Cerebellar nuclear complex (tissue), 1 donor: ENCODE data around the gene PLCB3.
"Not testable (repeated sequence)": the region's sequence is repeated elsewhere in the genome, so short reads cannot be mapped to it uniquely, and the experiment has no call there.

Source experiments
- DNase-seq, 2 experiments: peaks; one replicate each; lab custom pipeline; 2025; lab: John Stamatoyannopoulos, UW

The PLCB3 gene

DNA sequence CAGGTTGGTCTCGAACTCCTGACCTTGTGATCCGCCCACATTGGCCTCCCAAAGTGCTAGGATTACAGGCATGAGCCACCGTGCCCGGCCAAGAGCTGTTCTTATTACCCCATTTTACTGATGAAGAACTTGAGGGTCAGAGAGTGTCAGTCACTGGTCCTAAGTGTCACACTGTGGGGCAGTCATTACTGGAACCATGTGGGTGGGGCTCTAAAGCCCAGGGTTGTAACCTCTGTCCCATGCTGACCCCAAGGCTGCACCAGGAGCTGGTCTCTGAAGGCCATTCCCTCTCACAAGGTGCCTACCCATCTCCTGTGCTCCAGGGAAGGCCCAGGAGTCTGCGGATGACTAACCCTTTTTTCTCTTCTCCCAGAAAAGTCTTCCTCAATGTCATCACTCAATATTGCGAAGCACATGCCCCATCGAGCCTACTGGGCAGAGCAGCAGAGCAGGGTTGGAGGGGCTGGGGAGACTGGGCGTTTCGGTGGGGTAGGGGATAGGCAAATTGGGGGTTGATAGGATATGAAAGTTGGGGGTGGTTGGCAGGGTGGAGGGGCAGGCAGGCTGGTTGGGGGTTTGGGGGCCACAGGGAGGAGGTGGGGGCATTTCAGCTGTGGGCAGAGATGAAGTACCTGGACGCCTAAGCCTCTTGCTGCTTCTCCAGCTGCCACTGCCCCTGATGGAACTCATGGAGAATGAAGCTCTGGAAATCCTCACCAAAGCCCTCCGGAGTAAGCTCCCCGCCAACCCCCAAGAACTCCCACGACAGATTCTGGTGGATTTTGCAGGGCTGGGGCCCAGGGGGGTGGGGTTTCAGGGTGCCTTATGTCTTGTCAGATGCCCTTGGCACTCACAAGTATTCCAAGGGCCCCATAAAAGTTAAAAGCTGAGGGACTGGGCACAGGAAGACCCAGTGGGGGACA is 52.0 kb downstream of the PLCB3 start:
- DNase-seq: no peak

DNA sequence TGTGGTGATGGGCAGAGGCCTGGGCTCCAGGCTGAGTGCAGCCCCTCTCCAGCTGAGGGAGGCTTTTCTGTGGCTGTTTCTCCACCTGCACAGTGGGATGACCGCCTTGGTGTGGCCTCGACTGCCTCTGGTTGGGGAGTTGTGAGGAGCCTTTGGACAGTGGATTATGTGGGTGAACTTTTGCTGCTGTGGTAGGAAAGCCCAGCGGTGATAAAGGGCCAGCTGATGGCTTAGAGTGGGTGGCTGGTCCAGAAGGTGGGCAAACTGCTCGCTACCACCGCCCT is 52.6 kb downstream of the PLCB3 start:
- no peak for DNase-seq

DNA sequence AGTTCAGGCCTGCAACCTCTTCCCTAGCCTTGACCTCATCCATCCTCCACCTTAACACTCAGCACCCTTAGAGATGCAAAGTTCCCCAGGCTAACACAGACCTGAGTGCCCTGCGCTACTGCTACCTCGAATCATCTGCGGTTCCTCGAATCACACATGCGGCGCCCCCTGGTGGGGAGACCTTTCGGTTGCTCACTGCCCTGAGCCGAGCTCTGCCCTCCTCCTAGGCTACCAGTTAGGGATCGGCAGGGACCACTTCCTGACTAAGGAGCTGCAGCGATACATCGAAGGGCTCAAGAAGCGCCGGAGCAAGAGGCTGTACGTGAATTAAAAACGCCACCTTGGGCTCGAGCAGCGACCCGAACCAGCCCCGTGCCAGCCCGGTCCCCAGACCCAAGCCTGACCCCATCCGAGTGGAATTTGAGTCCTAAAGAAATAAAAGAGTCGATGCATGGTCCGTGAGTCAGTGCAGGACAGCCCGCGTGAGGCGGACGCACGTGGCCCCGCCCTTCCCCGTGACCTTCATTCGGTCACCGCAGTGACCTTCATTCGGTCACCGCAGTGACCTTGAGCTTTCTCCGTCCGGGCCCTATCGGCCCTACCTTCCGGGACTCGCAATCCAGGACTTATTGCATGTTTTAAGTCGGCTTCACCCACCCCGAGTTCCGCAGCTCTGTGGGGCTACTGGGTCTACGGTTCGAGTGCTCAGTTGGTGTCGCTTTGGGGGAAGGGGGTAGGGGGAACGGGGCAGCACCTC is 53.2 kb downstream of the PLCB3 start:
- DNase-seq: peak; percentile 37 to 64

DNA sequence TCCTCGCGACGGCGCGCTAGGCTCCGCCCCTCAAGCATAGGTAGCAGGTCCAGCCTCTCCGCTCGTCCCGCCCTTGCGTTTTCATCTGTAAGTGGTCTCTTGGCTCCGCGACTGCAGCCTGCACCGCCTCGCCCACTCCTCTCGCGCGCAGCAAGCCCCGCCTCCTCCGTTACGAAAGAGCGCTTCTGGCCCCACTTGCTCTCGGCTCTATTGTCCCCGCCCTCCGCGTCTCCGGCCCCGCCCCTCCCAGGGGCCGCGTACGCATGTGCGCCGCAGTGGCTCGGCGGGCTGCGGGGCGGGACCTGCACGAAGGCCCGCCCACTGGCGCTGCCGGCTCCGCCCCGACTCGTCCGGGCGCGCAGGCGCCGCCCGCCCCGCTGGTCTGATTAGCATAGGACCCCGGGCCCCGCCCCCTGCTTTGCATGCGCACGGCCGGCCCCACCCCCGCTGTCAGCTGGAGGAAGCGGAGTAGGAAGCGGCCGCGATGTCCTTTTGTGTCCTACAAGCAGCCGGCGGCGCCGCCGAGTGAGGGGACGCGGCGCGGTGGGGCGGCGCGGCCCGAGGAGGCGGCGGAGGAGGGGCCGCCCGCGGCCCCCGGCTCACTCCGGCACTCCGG is 53.9 kb downstream of the PLCB3 start, which contains the start of gene ESRRA:
Gene ESRRA, plus strand, starts transcription at position 450 of the 616 bp plus-strand sequence. CDS start 1,656 bp downstream, outside the sequence.
- DNase-seq: peak; percentile 94

DNA sequence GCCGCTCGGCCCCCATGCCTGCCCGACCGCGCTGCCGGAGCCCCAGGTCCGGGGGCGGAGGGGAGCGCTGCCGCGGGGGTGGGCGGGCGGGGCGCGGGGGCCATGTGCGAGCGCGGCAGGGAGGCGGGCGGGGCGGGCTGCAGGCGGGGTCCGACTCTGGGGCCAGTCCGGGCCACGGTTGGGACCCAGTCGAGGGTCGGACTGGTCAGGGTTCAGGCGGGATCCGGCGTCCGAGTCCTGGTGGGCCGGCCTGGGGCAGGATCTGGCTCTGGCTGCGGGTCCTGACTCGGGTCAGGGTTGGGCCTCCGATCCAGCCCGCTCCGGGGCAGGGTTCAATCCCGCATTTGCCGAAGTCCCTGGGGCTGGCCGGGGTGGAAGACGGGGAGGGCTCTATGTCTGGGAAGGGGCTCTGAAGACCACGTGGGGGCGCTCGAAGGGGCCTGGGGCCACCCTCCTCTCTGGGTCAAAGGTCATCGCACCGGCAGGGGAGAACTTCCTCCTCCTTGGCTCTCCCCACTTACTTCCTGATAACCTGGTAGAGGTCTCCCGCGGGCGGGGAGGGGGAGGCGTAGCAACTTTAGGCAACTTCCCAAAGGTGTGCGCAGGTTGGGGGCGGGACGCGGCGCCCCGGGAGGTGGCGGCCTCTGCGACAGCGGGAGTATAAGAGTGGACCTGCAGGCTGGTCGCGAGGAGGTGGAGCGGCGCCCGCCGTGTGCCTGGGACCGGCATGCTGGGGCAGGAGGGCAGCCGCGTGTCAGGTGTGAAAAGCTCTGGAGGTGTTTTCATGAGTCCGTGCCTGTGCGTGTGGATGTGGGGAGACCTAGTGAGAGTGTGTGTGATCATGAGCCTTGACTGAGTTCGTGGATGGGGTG is 54.6 kb downstream of the PLCB3 start:
- no peak for DNase-seq

DNA sequence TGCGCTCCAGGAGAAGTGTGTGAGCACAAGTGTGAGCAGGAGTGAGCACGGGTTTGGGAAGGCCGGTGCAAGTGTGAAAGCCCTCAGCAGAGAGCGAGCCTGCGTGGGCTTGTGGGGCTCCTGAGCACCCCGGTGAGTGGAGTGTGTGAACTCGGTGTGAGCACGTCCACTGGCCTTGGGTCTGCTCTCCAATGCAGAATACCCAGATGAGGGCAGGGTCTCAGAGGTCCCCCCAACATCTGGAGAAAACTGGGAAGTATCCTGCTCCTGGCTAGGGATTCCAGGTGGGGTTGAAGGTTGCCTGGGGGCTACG is 55.2 kb downstream of the PLCB3 start:
- DNase-seq: no peak

DNA sequence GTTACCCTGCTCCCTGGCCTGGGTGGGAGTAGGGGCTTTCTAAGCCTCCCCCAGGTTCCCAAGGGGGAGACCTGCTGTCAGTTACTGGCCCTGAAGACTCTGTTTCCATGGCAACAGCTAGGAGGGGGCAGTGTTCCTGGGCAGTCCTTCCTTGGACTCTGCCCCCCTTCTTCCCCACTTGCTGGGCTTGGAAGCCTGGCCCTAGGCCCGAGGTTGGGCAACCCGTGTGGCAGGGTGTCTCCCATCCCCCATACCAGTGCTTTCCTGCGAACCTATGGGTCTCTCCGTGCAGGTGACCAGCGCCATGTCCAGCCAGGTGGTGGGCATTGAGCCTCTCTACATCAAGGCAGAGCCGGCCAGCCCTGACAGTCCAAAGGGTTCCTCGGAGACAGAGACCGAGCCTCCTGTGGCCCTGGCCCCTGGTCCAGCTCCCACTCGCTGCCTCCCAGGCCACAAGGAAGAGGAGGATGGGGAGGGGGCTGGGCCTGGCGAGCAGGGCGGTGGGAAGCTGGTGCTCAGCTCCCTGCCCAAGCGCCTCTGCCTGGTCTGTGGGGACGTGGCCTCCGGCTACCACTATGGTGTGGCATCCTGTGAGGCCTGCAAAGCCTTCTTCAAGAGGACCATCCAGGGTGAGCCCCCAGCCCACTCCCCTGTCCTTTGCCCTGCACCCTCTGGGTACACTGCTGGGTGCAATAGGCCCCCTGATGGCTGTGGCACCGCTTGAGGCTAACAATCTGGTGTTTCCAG is 55.7 kb downstream of the PLCB3 start:
- no peak for DNase-seq

DNA sequence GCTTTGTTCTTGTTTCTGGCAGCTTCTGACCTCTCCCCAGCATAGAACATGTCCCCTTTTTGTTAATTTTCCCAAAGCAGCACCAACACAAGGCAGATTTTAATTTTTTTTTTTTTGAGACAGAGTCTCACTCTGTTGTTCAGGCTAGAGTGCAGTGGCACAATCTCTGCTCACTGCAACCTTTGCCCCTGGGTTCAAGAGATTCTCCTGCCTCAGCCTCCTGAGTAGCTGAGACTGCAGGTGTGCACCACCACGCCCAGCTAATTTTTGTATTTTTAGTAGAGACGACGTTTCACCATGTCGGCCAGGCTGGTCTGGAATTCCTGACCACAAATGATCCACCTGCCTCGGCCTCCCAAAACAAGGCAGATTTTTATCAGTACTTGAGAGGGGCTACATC is 56.5 kb downstream of the PLCB3 start:
- DNase-seq: not testable (repeated sequence)

DNA sequence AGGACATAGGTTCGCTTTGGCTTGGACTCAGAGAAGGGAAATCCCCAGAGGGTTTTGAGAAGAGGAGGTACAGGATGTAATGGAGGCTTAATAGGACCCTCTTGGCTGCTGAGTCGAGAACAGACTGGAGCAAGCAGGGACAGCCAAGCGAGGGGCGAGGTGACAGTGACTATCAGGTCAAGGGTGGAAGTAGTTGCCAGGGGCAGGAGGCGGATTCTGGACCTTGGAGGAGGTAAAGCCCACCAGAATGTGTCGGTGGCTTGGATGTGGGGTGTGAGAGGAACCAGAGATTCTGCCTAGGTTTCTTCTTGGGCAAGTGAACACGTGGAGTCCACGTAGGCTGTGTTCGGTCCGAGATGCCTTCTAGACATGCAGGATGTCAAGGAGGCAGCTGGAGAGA is 61.6 kb downstream of the PLCB3 start:
- no peak for DNase-seq

DNA sequence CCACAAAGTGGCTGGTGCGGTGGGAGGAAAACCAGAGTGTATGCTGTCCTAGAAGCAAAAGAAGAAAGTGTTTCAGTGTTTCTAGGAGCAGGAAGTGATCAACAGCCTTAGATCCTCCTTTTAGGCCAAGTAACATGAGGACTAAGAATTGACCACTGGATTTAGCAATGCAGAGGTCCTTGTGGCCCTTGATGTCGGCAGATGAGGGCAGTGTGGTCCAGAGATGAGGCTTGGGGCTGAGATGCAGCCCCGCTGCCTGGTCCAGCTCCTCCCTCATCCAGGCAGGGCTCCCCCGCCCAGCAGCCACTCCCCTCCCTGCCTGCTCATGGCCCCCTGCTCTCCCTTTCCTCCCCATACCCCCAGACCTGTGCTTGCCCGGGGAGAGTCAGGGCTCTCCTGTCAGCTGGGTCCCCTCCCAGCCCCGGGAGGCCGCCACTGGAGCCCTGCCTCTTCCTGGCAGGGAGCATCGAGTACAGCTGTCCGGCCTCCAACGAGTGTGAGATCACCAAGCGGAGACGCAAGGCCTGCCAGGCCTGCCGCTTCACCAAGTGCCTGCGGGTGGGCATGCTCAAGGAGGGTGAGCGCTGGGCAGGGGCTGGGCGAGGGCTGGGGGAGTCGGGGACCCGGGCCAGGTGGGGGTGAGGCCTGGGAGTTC is 62.3 kb downstream of the PLCB3 start:
- no peak for DNase-seq

DNA sequence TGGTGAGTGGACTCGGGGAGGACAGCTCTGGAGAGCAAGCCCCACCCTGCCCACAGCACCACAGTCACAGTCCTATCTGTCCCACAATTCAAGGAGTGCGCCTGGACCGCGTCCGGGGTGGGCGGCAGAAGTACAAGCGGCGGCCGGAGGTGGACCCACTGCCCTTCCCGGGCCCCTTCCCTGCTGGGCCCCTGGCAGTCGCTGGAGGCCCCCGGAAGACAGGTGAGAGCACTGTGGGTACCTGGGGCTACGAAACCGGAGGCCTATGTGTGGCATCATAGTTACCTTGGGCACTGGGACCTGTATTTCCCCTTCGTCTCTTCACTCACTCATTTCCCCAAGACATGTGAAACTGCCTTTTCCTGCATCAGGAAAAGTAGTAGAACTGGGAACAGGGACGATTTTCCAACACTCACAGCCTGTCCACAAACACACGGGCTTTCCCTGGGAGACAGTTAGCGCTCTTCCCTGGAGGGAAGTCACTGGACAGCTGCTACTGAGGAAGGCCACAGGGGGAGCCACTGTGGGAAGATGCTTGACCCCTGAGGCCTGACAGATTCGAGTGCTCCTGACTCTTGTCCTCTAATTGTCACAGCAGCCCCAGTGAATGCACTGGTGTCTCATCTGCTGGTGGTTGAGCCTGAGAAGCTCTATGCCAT is 62.9 kb downstream of the PLCB3 start:
- DNase-seq: no peak

DNA sequence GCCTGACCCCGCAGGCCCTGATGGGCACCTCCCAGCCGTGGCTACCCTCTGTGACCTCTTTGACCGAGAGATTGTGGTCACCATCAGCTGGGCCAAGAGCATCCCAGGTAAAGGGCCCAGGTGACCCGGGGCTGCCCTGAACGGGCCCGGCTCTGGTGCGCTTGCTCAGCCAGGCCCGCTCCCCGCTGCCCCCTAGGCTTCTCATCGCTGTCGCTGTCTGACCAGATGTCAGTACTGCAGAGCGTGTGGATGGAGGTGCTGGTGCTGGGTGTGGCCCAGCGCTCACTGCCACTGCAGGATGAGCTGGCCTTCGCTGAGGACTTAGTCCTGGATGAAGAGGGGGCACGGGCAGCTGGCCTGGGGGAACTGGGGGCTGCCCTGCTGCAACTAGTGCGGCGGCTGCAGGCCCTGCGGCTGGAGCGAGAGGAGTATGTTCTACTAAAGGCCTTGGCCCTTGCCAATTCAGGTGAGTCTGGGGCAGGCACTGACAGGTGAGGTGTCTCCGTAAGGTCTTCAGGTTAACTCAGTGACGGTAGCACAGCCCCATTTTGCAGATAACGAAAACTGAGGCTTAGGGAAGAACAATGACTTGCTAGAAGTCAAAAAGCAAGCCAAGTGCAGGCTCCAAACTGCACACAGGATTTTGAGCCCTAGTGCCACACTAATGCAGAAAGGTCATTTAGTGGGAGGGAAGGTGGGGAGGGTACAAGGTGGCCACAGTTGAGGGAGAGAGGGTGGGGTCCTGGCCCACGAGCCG is 63.7 kb downstream of the PLCB3 start:
- no peak for DNase-seq

DNA sequence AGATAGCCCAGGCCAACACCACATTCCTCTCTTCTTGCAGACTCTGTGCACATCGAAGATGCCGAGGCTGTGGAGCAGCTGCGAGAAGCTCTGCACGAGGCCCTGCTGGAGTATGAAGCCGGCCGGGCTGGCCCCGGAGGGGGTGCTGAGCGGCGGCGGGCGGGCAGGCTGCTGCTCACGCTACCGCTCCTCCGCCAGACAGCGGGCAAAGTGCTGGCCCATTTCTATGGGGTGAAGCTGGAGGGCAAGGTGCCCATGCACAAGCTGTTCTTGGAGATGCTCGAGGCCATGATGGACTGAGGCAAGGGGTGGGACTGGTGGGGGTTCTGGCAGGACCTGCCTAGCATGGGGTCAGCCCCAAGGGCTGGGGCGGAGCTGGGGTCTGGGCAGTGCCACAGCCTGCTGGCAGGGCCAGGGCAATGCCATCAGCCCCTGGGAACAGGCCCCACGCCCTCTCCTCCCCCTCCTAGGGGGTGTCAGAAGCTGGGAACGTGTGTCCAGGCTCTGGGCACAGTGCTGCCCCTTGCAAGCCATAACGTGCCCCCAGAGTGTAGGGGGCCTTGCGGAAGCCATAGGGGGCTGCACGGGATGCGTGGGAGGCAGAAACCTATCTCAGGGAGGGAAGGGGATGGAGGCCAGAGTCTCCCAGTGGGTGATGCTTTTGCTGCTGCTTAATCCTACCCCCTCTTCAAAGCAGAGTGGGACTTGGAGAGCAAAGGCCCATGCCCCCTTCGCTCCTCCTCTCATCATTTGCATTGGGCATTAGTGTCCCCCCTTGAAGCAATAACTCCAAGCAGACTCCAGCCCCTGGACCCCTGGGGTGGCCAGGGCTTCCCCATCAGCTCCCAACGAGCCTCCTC is 64.6 kb downstream of the PLCB3 start:
- not testable (repeated sequence) for DNase-seq

DNA sequence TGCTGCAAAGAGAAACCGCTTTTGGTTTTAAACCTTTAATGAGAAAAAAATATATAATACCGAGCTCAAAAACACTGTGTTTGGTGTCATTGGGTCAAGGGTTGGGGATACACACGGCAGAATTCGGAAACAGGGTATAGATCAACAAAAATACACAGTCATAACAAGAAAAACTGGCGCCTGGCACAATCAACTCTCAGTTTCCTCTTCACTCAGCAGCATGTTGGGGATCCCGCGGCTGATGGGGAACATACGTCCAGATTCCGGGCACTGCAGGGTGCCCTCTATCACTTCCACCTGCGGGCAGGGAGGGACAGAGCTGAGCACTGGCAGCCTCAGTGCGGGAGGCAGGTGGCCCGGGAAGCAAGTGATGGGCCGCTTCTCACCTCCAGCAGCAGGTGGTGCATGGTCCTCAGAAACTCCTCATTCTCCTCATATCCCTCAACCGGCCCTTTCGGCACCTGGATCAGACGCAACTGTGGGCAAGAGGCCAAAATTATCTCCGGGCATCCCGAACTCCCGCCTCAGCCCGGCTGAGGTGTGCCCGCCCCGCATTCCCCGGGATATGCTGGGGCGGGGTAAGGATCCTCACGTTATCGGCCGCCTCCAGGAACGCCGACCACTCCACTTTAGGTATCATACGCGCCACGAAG is 65.5 kb downstream of the PLCB3 start:
- DNase-seq: no peak

DNA sequence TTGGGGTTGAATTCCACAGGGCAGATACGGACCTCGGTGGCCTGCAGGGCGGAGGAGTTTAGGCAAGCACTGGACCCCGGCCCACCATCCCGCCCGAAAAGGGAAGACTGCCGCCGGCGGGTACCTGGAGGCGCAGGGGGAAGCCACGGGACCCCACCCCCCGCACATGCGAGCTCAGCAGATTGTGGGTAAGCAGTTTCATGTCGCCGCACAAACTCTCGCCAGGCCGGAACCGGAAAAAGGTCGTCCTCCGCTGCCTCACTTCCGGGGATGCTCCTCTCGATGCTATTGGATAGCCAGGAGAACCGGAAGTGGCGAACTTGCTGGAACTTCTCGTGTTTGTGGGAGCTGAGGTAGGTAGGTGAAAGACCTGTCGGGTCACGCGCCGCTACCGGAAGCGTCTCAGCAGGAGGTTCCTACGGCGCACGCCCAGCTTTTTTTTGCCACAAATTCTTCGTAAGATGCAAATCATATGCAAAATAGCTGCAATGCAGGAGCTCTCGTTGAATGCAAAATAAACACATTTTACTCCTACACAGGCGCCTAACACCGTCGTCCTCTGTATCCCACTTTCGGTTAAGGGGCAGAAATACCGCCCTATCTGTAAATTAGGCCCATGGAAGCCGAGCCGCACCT is 66.1 kb downstream of the PLCB3 start, which contains the start of gene TRMT112:
Gene TRMT112, minus strand, starts transcription at position 235 of the 636 bp plus-strand sequence. Its CDS starts 33 bp downstream, at position 202.
- peak; percentile 84 to 95 for DNase-seq

DNA sequence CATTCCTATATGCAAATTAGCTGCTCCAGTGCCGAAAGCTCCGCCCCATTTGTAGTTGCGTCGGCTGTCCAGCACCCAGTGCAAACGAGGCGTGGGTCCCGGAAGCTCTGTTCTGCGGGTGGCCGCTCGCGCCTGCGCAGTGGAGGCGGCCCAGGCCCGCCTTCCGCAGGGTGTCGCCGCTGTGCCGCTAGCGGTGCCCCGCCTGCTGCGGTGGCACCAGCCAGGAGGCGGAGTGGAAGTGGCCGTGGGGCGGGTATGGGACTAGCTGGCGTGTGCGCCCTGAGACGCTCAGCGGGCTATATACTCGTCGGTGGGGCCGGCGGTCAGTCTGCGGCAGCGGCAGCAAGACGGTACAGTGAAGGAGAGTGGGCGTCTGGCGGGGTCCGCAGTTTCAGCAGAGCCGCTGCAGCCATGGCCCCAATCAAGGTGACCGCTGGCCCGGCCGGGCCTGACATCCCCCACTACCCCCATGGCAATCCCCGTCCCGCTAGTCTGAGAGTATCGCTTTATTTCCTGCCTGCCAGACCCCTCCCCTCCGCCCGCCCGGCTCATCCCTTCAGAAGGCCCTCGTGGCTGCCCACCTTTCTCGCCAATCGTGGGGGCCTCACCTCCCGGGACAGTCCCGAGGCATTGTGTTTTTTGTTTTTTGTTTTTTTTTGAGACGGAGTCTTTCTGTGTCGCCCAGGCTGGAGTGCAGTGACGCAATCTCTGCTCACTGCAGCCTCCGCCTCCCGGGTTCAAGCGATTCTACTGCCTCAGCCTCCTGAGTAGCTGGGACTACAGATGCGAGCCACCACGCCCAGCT is 66.8 kb downstream of the PLCB3 start, which contains the start of gene PRDX5:
Gene PRDX5, plus strand, starts transcription at position 161 of the 805 bp plus-strand sequence. Its CDS starts 95 bp downstream, at position 256.
- DNase-seq: peak; percentile 81 to 83
